Sciatic nerve (tissue), 2 donors: ENCODE results near the gene POFUT2. TPM values are rescaled to one million over a fixed set of nuclear protein-coding genes. Genes with fewer than 3 reads are reported as not detected.

Experiments
- ATAC-seq: fragments of 200-7000 bp; cut with Tn5 transposase; one replicate; pipeline ENCODE4 v1.9.1; 2020; ENCODE audit warnings: mild to moderate bottlenecking, moderate library complexity
- DNase-seq: peaks from one replicate; pipeline ENCODE4 v3.0.0-alpha.2; 2020; ENCODE audit warnings: low spot score
- intact Hi-C: fragments of 100-400 bp; cut with DNase I; formaldehyde crosslinking; loops from one replicate; pipeline ENCODE4 v1.14.2; 2022
- total RNA-seq: library from RNA; stranded (reverse); fragmentation: NEBNext Ultra II Directional; extraction: Animal tissue kit (Norgen Biotek cat#: 25700); gene quantifications from one replicate; pipeline ENCODE4 v1.2.1, GENCODE V29; 2021
- donor health status: DM: no; HTN: no; CAD: no.
- donor health status: DM: no; HTN: no; CAD: no.

The POFUT2 gene
- total RNA-seq, 1 donor from 2014 or later: 44.2 TPM

DNA sequence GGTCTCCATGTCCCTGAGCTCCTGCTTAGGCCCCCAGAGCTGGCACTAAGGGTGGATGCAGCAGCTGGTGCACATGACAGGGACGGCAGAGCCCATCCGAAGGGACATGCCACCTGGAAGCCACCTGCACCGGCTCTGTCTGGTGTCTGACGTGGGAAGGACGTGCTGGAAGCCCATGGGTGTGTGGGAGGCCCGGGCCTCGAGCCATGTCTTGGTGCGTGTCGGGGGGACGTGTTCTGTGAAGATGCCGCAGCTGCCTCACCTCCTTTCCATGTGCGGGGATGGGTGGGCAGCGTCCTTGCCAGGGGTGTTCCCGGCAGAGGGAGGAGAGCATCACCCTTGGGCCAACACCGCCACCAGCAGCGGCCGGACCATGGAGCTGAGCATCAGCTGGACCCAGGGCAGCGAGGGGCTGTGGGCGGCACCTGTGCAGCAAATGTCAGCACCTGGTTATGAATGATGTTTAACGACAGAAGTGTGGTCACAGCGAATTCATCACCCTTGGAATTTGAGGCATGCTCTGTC lies 15.5 kb upstream of the POFUT2 start:
- DNase-seq (peak; percentile 59), ATAC-seq (no peak)
- intact Hi-C loops: no loop called here

DNA sequence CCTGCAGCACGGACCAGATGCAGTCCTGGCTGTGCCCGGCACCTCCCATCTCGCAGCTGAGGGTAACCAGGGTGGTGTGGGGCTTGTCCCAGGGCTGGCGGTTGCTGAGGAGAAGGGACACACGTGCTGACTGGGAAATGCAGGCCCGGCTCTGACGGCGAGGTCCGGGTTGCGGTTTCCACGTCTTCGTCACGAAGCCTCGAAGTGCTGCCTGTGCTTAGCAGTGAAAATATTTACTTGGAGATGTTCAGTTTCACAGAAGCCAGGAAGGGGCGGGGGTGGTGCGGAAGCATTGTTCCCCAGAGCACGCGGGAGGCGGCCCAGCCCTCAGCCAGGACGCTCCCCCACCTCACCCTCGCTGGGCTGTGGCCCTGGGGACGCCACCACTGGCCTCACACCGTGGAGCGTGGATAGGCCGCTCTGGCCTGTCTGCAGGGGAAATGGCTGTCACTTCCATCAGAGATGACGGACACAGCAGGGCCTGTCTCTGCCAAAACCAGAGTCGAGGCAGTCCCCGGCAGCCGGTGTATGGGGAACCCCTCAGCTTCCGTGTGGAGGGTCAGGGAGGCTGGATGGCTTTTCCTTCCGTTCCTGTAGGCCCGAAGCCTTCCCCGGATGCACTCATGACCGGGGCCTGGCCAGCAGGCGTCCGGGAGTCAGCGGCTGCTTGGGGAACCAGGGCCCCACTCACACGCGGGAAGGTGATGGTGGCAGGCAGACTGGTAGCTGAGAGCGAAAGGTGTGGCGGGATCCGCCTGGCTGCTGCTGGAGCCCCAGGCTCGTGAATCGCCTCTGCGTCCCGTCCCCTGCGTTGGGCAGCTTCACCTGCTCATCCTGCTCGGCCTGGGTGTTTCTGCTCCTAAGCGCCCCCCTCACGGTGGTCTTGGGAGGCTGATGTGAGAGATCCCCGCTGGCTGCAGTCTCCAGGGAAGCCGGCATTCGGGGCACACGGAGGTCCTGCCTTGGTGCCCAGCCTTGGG lies 14.7 kb upstream of the POFUT2 start:
- DNase-seq (peak; percentile 87), ATAC-seq (peak; percentile 85)
- intact Hi-C loops: no loop called here

DNA sequence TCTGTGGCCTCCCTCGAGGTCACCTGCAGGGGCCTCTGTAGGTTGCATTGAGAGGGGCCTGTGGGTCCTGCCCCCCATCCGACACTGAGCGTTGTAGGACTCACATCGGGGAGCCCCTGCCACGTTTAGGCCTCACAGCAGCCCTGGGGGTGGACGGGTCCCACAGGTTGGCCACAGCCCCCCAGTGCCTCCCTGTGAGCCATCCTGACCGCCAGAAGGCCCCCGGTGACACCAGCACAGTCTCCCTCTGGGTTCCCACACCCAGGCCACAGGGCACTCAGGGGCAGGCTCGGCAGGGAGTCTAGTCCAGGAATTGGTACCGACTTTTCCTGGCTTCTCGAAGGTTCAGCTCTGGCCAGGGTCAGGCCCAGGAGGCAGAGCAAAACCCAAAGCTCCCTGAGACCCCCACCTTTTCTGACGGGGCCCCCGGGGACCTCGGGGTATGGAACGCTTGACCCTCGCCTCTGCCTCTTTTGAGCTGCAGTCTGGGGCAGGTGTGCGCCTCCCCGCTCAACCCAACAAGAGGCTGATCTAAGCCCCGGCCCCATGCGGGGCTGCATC lies 13.9 kb upstream of the POFUT2 start:
- intact Hi-C loops: no loop called here
- DNase-seq (no peak), ATAC-seq (no peak)

DNA sequence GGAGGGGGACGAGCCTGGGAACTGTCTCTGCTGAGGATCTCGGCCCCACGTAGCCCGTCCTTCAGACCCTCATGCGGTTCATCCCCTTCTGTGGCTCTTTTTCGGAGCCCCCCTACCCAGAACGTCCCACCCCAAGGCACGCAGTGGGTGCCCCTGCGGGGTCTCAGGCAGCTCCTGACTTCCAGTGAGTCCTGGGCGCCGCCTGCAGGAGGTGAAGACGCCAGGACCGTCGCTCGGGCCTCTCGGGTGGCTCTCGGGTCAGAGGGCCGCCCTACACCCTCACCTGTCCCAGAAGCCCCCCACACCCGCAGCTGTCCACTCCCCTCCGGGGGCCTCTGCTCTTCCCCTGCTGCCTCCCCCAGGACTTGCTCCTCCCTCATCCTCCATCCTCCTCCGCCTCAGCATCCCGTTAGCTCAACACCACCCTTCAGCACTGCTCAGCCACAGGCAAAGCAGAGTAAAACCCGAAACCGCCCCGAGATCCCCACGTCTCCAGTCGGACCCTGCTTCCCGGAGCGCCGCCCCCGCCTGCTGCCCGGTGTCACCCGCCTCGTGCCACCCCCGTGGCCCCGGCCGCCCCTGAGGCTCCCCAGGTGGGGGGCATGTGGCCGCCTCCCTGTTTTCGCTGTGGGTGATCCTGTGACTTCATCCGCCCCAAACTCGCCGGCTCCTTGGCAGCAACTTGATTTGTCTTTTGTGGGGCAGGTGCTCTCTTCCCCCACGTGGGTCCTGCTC lies 13.3 kb upstream of the POFUT2 start:
- intact Hi-C loops: no loop called here
- DNase-seq (peak; percentile 62), ATAC-seq (no peak)

DNA sequence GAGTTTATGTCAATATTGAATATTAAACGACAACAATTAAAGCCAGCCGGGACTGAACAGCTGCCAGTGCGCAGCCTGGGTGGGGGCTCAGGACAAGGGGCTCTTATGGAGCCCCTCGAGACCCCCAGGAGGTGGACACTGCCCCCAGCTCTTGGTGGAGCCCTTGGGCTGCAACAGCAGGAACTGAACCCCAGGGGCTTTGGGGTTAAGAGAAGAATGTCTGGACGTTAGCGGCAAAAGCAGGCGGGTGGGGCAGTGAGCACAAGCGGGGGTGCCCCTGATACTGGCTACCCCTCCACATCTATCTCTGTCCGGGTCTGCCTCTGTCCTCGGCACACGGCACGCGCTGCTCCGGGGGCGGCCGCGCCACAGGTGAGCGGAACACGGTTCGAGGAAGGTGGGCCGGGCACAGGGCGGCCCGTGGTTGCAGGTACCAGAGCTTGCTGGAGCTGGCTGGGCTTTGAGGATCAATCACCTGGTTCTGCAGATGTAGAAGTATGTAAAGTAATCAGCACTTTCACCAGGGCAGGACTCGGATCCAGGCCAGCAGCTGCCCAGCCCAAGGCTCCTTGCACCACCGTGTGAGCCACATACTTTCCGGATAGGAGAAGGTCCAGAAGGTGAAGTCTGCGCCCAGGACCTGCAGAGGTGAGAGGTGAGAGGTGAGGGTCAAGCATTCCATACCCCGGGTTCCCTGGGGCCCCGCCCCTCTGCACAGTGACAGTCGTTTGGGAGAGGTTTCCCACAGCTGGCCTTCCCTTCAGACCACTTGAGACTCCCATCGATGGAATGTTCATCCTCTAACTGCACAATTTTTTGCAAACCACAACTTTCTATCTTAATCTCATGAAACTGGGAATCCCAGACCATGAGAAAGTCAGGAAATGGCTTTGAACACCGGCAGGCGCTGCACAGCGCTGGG lies 12.4 kb upstream of the POFUT2 start:
- DNase-seq: peak; percentile 59
- intact Hi-C loops: no loop called here

DNA sequence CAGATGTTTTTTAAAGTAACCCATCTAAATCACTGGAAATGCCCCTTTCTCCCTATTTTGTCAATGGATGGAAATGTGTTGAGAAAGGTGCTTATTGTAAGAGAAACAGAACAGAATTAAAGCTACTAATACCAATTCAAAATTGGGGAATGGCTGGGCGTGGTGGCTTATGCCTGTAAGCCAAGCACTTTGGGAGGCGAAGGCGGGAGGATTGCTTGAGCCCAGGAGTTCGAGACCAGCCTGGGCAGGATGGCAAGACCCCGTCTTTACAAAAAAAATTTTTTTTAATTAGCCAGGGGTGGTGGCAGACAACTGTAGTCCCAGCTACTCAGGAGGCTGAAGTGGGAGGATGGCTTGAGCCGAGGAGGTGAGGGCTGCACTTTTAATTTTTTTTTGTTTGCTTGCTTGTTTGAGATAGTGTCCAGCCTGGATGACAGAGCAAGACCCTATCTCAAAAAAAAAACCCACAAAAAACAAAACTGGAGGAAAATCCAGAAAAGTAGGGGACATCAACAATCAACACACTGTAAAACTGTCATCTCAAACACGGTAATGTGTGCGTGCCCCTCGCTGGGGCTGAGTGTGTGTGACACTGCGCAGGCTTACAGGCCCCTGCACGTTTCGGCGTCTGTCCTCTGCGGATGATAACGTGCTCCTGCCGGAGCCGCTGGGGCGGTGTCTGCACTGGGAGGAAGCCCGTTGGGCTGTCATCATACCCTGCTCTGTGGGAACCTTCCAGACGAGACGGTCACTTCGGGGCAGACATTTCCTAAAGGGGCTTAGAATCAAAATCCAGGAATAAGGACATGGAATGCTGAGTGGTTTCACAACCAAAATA lies 11.6 kb upstream of the POFUT2 start:
- DNase-seq (peak; percentile 58), ATAC-seq (no peak)
- intact Hi-C loops: no loop called here

More for the DNA sequence above, 12.4 kb upstream of the POFUT2 start:
- ATAC-seq: no peak

DNA sequence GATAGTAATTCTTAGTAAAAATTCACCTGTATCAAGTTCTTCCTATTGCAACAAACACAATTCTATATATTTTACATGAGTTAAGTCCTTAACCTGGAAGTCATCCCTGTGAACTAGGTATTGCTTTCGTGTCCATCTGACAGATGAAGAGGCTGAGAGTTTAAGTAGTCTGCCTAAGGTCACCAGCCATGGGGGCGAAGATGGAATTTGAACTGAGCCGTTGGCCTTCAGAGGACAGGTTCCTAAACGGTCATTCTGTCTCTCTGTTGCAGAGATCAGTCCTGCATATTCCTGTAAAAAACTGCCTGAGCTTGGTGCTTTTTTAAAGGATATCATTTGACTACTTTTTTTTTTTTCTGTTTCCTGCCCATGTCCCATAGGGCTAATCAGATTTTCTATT lies 10.2 kb upstream of the POFUT2 start:
- intact Hi-C loops: no loop called here
- ATAC-seq: no peak

DNA sequence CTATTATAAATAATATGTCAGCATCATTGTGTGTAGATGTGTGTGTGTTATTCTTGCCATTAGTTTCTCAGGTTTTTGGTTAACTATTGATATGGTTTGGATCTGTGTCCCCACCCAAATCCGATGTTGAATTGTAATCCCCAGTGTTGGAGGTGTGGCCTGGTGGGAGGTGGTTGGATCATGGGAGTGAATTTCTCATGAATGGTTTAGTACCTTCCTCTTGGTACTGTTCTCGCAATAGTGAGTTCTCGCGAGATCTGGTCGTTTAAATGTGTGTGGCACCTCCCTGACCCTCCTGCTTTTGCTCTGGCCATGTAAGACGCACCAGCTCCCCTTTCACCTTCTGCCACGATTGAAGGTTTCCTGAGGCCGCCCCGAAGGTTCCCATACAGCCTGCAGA lies 9.6 kb upstream of the POFUT2 start:
- intact Hi-C loops: no loop called here
- ATAC-seq: no peak
- no peak for DNase-seq

More for the DNA sequence above, 10.2 kb upstream of the POFUT2 start:
- no peak for DNase-seq

DNA sequence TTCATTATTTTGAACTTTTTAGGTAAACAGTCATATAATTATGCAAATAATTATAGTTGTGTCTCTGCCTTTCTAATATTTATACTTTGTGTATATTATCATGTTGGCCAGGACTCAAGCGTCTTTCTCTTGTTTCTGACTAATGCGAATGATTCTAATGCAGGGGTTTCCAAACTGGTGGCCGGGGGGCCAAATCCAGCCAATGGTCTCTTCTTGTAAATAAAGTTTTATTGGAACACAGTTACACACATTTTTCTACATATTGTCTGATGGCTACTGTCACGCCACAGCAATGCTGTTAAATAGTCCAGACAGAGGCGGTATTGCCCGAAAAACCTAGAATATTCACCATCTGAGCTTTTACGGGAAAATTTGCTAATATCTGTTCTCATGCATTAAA lies 8.9 kb upstream of the POFUT2 start:
- DNase-seq: no peak
- intact Hi-C loops: no loop called here

DNA sequence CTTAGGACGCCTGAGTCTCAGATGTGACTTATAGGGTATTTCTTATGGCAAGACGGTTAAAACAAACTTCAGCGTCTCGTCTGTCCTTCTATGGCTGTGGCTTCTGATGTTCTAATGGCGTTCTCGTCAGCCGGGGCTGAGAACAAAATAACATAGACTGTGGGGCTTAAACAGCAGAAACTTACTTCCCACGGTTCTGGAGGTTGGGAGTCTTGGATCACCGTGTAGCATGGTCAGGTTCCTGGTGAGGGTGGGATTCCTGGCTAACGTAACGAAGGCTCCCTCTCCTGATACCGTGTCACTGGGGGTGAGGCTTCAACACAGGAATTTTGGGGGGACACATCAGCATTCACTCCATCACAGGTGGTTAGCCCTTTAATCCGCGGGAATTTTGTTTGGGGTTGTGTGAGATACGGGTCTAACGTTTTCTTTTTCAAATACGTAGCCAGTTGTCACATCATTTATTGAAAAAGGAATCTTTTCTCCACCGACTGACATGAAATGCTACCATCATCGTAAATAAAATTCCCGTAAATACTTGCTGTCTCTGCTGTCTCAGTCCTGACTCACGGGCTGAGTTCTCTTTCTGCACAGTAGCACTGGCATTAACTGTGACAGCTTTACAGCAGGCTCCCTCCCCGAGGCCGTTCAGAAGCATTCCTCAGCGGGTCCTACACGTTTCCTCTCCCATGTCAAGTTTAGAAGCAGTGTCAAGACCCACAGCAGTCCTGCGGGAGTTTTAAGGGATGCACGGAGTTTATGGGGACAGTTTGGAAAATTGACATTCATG lies 8.1 kb upstream of the POFUT2 start:
- intact Hi-C loops: no loop called here
- no peak for DNase-seq
- ATAC-seq: no peak

More for the DNA sequence above, 8.9 kb upstream of the POFUT2 start:
- ATAC-seq: no peak

DNA sequence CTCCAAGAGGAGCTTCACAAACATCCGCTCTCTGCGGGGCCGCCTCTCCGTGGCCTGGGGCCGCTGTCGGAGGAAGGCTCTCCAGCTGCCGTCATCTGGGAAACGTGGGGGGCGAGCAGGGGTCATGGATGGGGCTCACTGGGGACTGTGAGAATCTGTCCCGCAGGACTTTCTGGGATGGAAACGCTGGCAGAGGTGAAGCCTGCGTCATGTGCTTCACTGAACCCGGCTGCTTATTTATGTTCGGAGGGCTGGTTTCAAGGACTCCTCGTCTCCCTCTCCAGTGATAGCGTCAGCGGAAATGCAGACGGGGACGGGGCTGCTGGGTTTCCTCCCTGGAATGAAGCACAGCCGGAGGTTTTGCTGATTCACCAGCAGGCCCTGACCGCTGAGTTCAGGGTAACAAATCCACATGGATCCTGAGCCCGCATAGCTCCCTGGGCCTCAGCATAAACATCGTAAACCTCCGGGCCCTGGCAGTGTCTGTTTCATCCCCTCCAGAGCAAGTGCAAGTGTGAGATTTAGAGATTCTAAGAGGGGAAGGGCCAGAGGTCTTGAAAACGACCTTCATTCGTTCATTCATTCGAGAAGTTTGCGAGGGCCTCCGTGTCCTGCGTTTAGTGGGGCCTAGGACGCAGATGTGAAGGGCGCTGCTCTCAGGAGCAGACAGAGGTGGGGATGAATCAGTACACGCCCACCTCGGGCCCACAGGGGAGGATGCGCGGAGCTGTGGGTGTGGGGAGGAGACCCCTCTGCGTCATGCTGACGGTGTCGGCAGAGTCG lies 7.0 kb upstream of the POFUT2 start:
- intact Hi-C loops: no loop called here
- ATAC-seq (peak; percentile 83), DNase-seq (peak; percentile 88)

DNA sequence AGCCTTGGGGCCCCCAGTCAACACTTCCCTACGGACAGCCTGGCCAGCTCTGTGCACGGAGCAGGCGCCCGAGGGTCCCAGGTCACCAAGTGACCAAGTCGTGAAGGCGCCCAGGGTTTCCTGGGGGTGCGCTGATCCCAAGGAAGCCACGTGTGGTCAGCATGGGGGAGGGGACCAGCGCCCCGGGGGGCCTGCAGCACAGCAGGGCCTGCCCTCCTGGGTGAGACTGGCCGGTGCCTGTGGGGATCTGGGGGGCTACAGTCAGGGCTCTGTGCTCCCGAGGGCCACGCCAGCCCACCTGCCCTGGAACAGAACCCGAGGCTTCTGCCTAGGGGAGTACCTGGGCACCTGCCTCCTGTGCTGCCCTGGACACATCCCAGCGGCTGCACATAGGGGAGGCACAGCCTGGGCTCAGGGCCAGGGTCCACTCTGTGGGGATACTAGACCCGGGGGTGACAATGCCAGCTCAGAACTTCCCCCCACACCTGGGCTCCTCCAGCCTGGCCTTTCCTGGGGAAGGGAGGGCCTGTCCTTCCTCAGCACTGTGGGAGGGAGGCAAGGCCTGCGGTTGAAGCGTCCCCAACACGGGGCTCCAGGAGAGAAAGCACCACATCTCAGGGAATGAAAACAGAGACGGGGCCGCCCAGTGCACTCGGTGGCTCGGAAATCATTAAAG lies 6.2 kb upstream of the POFUT2 start:
- peak; percentile 76 for DNase-seq
- ATAC-seq: peak; percentile 16
- intact Hi-C loops: loop anchor here (1.0 kb wide), 1 partner anchor 145 kb away; no protein-coding TSS in a partner anchor

DNA sequence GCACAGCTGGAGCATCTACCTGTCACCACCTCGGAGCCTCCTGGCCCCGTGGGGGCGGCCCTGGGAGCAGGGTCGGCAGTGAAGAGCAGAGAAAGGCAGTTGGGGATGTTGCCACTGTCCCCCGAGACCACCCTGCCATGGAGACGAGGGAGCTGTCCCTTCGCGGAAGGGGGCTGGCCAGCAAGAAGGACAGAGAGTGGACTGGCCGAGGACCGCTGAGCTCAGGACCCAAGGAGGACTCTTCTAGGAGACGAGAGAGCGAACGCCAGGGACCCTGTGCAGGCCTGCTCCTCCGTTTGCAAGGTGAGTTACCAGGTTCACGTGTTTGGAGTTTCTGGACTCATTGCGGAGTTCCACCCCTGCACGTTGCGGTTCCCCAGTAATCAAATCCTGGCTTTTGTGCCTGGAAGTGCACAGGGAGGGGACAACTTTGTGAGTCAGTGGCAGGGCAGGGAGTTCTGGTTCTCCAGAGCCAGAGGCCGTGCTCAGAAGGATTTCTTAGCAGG lies 5.6 kb upstream of the POFUT2 start:
- ATAC-seq: peak; percentile 1
- peak; percentile 69 for DNase-seq

DNA sequence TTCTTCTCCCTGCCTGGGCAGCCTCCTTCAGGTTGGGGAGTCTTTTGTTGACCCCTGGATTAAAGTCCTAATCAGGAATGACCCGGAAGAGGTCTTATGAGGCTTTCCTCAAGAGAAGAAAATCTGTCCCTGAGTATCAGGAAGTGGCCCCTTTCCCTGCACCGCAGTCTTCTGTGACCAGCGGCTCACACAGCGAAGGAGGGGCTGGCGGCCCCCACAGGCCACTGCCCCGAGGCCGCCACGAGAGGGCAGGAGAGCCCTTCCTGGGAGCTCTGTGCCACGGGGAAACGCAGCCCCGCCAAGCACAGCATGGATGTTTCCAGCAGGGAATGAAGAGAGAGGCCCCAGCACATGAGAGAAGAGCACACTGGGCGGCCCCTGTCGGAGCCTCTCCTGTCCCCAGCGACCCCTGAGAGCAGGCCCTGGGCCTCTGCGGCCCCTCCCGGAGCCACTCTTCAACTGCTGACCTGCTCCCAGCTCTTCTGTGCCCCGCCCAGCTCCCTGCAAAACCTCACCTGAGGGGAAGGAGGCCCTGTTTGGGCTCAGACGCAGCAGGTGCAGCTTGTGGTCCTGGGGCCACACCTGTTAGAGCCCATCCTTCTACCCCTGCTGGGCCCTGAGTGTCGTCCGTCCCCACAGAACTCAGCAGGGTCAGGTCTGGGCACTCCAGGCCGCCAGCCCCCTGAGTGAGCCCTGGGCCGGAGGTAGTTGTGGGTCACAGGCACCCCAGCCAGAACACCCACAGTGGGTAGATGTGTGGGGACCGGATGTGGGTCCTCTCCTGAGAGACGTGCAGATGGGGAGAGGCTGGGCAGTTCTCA lies 4.9 kb upstream of the POFUT2 start:
- DNase-seq (peak; percentile 92), ATAC-seq (peak; percentile 82)
- intact Hi-C loops: loop anchor here (1.0 kb wide), 1 partner anchor 147 kb away; no protein-coding TSS in a partner anchor

More for the DNA sequence above, 5.6 kb upstream of the POFUT2 start:
- intact Hi-C loops: loop anchor here (1.0 kb wide), 1 partner anchor 146 kb away; no protein-coding TSS in a partner anchor
